ENCODE data around the gene CTPS1. TPM values are rescaled to one million over a fixed set of nuclear protein-coding genes. Genes with fewer than 3 reads are reported as not detected.

The CTPS1 gene
- total RNA-seq, 1 donor from 2014 or later = 41.8 TPM

GRCh38 chr1:41046347-41046775 lies 66.9 kb downstream of the CTPS1 start:
- Mint-ChIP-seq H3K4me1 (peaks cover 2% of the 10 kb centered on the region), H3K4me3 (no peak overlapping the region), H3K27me3 (ENCODE audit: low read depth) (no peaks in the 10 kb centered on the region), H3K9me3 (no peaks in the 10 kb centered on the region), H3K27ac (no peak overlapping the region), H3K36me3 (peaks cover 35% of the 10 kb centered on the region)
- no peak for TF ChIP-seq CTCF (IDR thresholded peaks at IDR 0.05; ENCODE audit: unreplicated experiment)
- no peak for DNase-seq (ENCODE audit: low spot score in 2 of 2, unreplicated experiment in 2 of 2)

- peaks cover 40% of the 10 kb centered on the region for H3K36me3 Mint-ChIP-seq
- DNase-seq (ENCODE audit: low spot score in 2 of 2, unreplicated experiment in 2 of 2) = no peak
- peaks cover 2% of the 10 kb centered on the region for H3K4me1 Mint-ChIP-seq
- H3K4me3 Mint-ChIP-seq = no peak overlapping the region
- no peak overlapping the region for H3K27ac Mint-ChIP-seq
- no peak for TF ChIP-seq CTCF (IDR thresholded peaks at IDR 0.05; ENCODE audit: unreplicated experiment)
- H3K9me3 Mint-ChIP-seq = no peaks in the 10 kb centered on the region
- no peaks in the 10 kb centered on the region for H3K27me3 Mint-ChIP-seq (ENCODE audit: low read depth)
Measured at GRCh38 chr1:41048540-41048939, 69.0 kb downstream of the CTPS1 start.

- Mint-ChIP-seq H3K4me1 (no peaks in the 10 kb centered on the region), H3K36me3 (peaks cover 43% of the 10 kb centered on the region), H3K4me3 (no peak overlapping the region), H3K27ac (no peak overlapping the region), H3K27me3 (ENCODE audit: low read depth) (no peaks in the 10 kb centered on the region), H3K9me3 (no peaks in the 10 kb centered on the region)
- no peak for DNase-seq (ENCODE audit: low spot score in 2 of 2, unreplicated experiment in 2 of 2)
- TF ChIP-seq CTCF (IDR thresholded peaks at IDR 0.05; ENCODE audit: unreplicated experiment) = no peak
Measured at GRCh38 chr1:41051022-41051421, 71.5 kb downstream of the CTPS1 start.

GRCh38 chr1:41053316-41053715 lies 73.8 kb downstream of the CTPS1 start:
- Mint-ChIP-seq H3K4me1 (no peaks in the 10 kb centered on the region), H3K4me3 (no peak overlapping the region), H3K27me3 (ENCODE audit: low read depth) (no peaks in the 10 kb centered on the region), H3K9me3 (no peaks in the 10 kb centered on the region), H3K36me3 (peaks cover 42% of the 10 kb centered on the region), H3K27ac (no peak overlapping the region)
- DNase-seq (ENCODE audit: low spot score in 2 of 2, unreplicated experiment in 2 of 2) = no peak
- no peak for TF ChIP-seq CTCF (IDR thresholded peaks at IDR 0.05; ENCODE audit: unreplicated experiment)

GRCh38 chr1:41056907-41057306 lies 77.4 kb downstream of the CTPS1 start:
- peaks cover 25% of the 10 kb centered on the region for H3K9me3 Mint-ChIP-seq
- no peaks in the 10 kb centered on the region for H3K4me1 Mint-ChIP-seq
- no peak overlapping the region for H3K27ac Mint-ChIP-seq
- no peaks in the 10 kb centered on the region for H3K27me3 Mint-ChIP-seq (ENCODE audit: low read depth)
- peaks cover 68% of the 10 kb centered on the region for H3K36me3 Mint-ChIP-seq
- no peak for TF ChIP-seq CTCF (IDR thresholded peaks at IDR 0.05; ENCODE audit: unreplicated experiment)
- DNase-seq (ENCODE audit: low spot score in 2 of 2, unreplicated experiment in 2 of 2) = no peak
- H3K4me3 Mint-ChIP-seq = no peak overlapping the region

Other genes with a start within 250 kb of the CTPS1 start
- 0.78 to 0.97 TPM (median 0.79 TPM) in 3 replicates for gene KCNQ4, start 195.9 kb upstream of the CTPS1 start, total RNA-seq
- 14.2 to 14.6 TPM (median 14.4 TPM) in 3 replicates for gene CITED4, start 117.3 kb upstream of the CTPS1 start, total RNA-seq
- gene SLFNL1, start 42.0 kb downstream of the CTPS1 start, total RNA-seq = 1.2 to 1.4 TPM (median 1.3 TPM) in 3 replicates

All from mesothelial cell of epicardium (in vitro differentiated cells).